Measurements from ENCODE around the gene TMEM38A. TPM values are rescaled to one million over a fixed set of nuclear protein-coding genes. Genes with fewer than 3 reads are reported as not detected.
A peak's percentile ranks its signal among the peaks of the same experiment; 100 is the strongest.

Gene TMEM38A
- total and polyA plus RNA-seq, 9 of the 15 experiments (the other 6 are each of a cell fraction or from before 2014, with no cell fraction given), result 0.35 to 2.1 (median 1.2) TPM

DNA sequence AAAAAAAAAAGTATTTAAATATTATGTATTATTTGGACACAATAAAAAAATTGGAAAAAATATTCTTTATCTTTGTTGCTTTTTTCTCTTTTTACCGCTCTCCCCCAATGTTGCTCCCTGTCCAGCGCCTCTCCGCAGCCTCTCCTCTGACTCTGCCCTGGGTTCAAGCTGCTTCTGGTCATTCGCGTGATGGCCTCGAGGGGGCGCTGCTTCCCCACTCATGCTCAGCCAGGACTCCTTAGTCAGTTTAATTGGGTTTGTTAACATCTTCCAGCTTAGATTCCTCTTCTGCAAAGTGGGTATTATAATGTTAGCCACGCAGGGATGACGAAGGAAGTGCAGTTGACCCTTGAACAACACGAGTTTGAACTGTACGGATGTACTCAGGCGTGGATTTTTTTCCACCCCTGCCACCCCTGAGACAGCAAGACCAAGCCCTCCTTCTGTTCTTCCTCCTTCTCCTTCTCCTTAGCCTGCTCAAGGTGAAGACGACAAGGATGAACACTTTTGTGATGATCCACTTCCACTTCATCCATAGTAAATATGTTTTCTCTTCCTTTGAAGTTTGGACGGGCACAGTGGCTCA is 53.9 kb downstream of the TMEM38A start (continued):
- TF ChIP-seq CTCFL (IDR thresholded peaks at IDR 0.05; ENCODE audit: borderline replicate concordance, insufficient read depth, low read depth, low read length, poor library complexity, severe bottlenecking) (no peak), ZNF76 (CRISPR knock-in tag; IDR thresholded peaks at IDR 0.05; ENCODE audit: borderline replicate concordance) (no peak), SAFB2 (IDR thresholded peaks at IDR 0.05; ENCODE audit: borderline replicate concordance, low read depth, low read length, severe bottlenecking) (no peak), ETV6 (IDR thresholded peaks at IDR 0.05; ENCODE audit: borderline replicate concordance in 1 of 2, low read depth in 2 of 2, low read length in 1 of 2) (no peak), ETV6 (CRISPR knock-in tag; IDR thresholded peaks at IDR 0.05; ENCODE audit: borderline replicate concordance) (no peak), NR2C2 (CRISPR knock-in tag; IDR thresholded peaks at IDR 0.05) (no peak), NR2C2 (tag; IDR thresholded peaks at IDR 0.05) (no peak), MYBL2 (IDR thresholded peaks at IDR 0.05; ENCODE audit: low read depth) (no peak), MYBL2 (CRISPR knock-in tag; IDR thresholded peaks at IDR 0.05; ENCODE audit: borderline replicate concordance) (no peak), PTRF (tag; IDR thresholded peaks at IDR 0.05) (no peak), TCFL5 (CRISPR knock-in tag; conservative IDR thresholded peaks at IDR 0.05) (no peak), RCOR1 (IDR thresholded peaks at IDR 0.05; ENCODE audit: borderline replicate concordance in 1 of 2, low read depth in 2 of 2, low read length in 2 of 2) (no peak), FOXA3 (CRISPR knock-in tag; conservative IDR thresholded peaks at IDR 0.05 in 1 of 2, IDR thresholded peaks at IDR 0.05 in 1 of 2) (no peak), LEF1 (IDR thresholded peaks at IDR 0.05) (no peak), TFAP4 (CRISPR knock-in tag; IDR thresholded peaks at IDR 0.05; ENCODE audit: borderline replicate concordance) (peak; percentile 13; the same call in 1 of the 2 replicates), FOXP4 (CRISPR knock-in tag; IDR thresholded peaks at IDR 0.05; ENCODE audit: borderline replicate concordance) (no peak), RB1 (IDR thresholded peaks at IDR 0.05; ENCODE audit: low read depth) (0 out of 2 replicates have a peak, but pooled peaks have one; percentile 26), CTBP1 (IDR thresholded peaks at IDR 0.05; ENCODE audit: borderline replicate concordance) (no peak), ZNF133 (CRISPR knock-in tag; IDR thresholded peaks at IDR 0.05) (no peak)
- TF ChIP-seq, protein P1, sequence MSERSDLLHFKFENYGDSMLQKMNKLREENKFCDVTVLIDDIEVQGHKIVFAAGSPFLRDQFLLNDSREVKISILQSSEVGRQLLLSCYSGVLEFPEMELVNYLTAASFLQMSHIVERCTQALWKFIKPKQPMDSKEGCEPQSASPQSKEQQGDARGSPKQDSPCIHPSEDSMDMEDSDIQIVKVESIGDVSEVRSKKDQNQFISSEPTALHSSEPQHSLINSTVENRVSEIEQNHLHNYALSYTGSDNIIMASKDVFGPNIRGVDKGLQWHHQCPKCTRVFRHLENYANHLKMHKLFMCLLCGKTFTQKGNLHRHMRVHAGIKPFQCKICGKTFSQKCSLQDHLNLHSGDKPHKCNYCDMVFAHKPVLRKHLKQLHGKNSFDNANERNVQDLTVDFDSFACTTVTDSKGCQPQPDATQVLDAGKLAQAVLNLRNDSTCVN (CRISPR knock-in tag; IDR thresholded peaks at IDR 0.05), result no peak
